EH (cell line): ENCODE data around the gene BLOC1S3.
"Not testable (repeated sequence)": the region's sequence is repeated elsewhere in the genome, so short reads cannot be mapped to it uniquely, and the experiment has no call there.

Experiments
- DNase-seq: peaks from one replicate; pipeline ENCODE4 v3.0.0-alpha.2; 2015; ENCODE audit warnings: low read depth

BLOC1S3 gene

DNA sequence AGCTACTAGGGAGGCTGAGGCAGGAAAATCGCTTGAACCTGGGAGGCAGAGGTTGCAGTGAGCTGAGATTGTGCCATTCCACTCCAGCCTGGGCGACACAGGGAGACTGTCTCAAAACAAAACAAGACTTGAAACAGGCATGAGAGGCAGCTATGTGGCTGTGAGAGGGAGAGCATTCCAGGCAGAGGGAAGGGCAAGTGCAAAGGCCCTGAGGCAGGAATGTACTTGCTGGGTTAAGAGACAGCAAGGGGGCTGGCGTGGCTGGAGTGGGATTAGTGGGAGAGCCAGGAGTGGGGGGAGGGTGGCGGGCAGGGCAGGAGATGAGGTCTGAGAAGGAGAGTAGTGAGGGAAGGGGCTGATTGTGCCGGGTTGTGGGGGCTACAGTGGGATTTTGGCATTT is 45.3 kb downstream of the BLOC1S3 start:
- DNase-seq, result no peak

DNA sequence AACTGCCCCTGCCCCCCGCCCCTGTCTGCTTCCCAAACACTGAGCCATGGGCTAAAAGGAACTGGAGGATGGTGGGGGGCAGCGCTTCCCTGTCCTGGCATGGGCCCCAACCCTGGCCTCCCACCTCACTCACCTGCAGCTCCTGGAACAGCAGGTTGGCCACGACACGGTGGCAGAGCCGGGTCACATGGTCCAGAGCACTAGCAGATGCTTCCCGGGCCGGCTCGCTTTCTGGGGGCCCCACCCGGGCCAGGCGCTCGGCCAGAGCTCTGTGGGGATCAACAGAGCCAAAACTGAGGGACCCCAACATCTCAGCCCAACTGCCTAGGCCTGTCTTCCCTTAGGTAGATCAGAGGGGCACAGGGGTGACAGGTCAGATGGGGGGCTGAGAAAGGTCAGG is 46.1 kb downstream of the BLOC1S3 start:
- DNase-seq, result no peak

GRCh38 chr19:45229056-45229455 is 50.5 kb downstream of the BLOC1S3 start:
- DNase-seq, result not testable (repeated sequence)
